HepG2 (cell line): ENCODE measurements around the gene ADGRV1. TPM values are rescaled to one million over a fixed set of nuclear protein-coding genes. Genes with fewer than 3 reads are reported as not detected.

Experiments
- ATAC-seq: fragments of 200-7000 bp; cut with Tn5 transposase; 3 replicates; pipeline ENCODE4 v1.9.1; 2020; ENCODE audit warnings: mild to moderate bottlenecking, moderate library complexity
- BruUV-seq: library from RNA; stranded (reverse); fragments of 400-500 nt; replicated peaks from 2 replicates; lab custom pipeline; 2021; lab: Mats Ljungman, UMichigan
- CTCF ChIA-PET: fragments of 300-600 bp; formaldehyde crosslinking; extraction: SDS; loops from one replicate; lab custom pipeline; 2021; ENCODE audit warnings: low total read pairs, inconsistent platforms, low intra/inter-chr PET ratio; lab: Yijun Ruan, JAX
- POLR2A ChIA-PET: fragments of 350-600 bp; sonication (Branson Sonifier 250); formaldehyde crosslinking; loops from one replicate; lab custom pipeline; 2020; ENCODE audit warnings: antibody characterized with exemption, inconsistent platforms; lab: Yijun Ruan, JAX
- DNase-seq: peaks from one replicate; pipeline ENCODE4 v3.0.0-alpha.2; 2015; ENCODE audit warnings: low spot score
- FAIRE-seq: peaks from 3 replicates; lab custom pipeline; 2011; peaks lifted over from hg19 to GRCh38; lab: Jason Lieb, UNC
- H2AFZ ChIP-seq: one replicate; pipeline ENCODE4 v1.6.1; 2011; ENCODE audit warnings: low read length, inconsistent platforms
- H3K27ac ChIP-seq: fragments of 300-600 bp; 3 replicates; pipeline ENCODE4 v1.8.0; 2011; ENCODE audit warnings: mixed run types, mild to moderate bottlenecking, mixed read lengths, low read length, inconsistent platforms; ENCODE audit not compliant: insufficient read depth; ENCODE audit errors: extremely low read length
- H3K27me3 ChIP-seq, 2 experiments: fragments of 200-600 bp in 1 of 2; 2 replicates in 1 of 2; 3 replicates in 1 of 2; pipeline versions ENCODE4 v1.6.0 to v1.8.0; 2011; ENCODE audit warnings: low read length in 2 of 2, mild to moderate bottlenecking in 2 of 2, moderate library complexity in 2 of 2, inconsistent platforms in 1 of 2; ENCODE audit not compliant: insufficient read depth in 2 of 2, control insufficient read depth in 1 of 2
- H3K36me3 ChIP-seq, 2 experiments: fragments of 200-600 bp in 1 of 2; replicated peaks in 1 of 2; 2 replicates in 1 of 2; 3 replicates in 1 of 2; pipeline versions ENCODE4 v1.5.1 to v1.8.0; 2011; ENCODE audit warnings: low read length in 2 of 2, inconsistent platforms in 1 of 2; ENCODE audit not compliant: insufficient read depth in 2 of 2, control insufficient read depth in 1 of 2
- H3K4me1 ChIP-seq: 2 replicates; pipeline ENCODE4 v1.5.1; 2012; ENCODE audit warnings: low read length, inconsistent platforms; ENCODE audit not compliant: insufficient read depth
- H3K4me2 ChIP-seq: 2 replicates; pipeline ENCODE4 v1.6.0; 2011; ENCODE audit warnings: low read depth, low read length, inconsistent platforms
- H3K4me3 ChIP-seq, 3 experiments: fragments of 200-600 bp in 1 of 3; sonication (generic), shearing (Covaris generic) in 1 of 3; replicated peaks in 1 of 3; 2 replicates each; pipeline ENCODE4 v1.5.1; 2011 to 2016; ENCODE audit warnings: low read length in 3 of 3, inconsistent platforms in 2 of 3, low read depth in 2 of 3, mild to moderate bottlenecking in 2 of 3, control low read depth in 1 of 3, mixed read lengths in 1 of 3; ENCODE audit not compliant: insufficient read depth in 1 of 3
- H3K79me2 ChIP-seq: one replicate; pipeline ENCODE4 v1.6.1; 2011; ENCODE audit warnings: low read length, inconsistent platforms; ENCODE audit not compliant: insufficient read depth
- H3K9ac ChIP-seq: 2 replicates; pipeline ENCODE4 v1.6.0; 2011; ENCODE audit warnings: mild to moderate bottlenecking, low read depth, low read length, inconsistent platforms; ENCODE audit not compliant: insufficient read depth
- H3K9me3 ChIP-seq: 2 replicates; pipeline ENCODE4 v1.5.1; 2012; ENCODE audit warnings: mild to moderate bottlenecking, low read length
- H4K20me1 ChIP-seq: 2 replicates; pipeline ENCODE4 v1.6.0; 2011; ENCODE audit warnings: inconsistent platforms, mild to moderate bottlenecking, low read length, moderate library complexity; ENCODE audit not compliant: insufficient read depth
- ATRX ChIP-seq: sonication (generic); formaldehyde crosslinking; IDR thresholded peaks from 2 replicates; pipeline ENCODE4 v1.4.0; 2020; ENCODE audit warnings: missing genetic modification reagents, borderline replicate concordance
- KAT7 ChIP-seq: IDR thresholded peaks from 2 replicates; pipeline ENCODE4 v1.6.1; 2018; ENCODE audit warnings: borderline replicate concordance, missing compliant biosample characterization
- KDM1A ChIP-seq: IDR thresholded peaks from 2 replicates; pipeline ENCODE4 v1.6.1; 2016; ENCODE audit warnings: missing compliant biosample characterization
- NCOA5 ChIP-seq: sonication (generic); formaldehyde crosslinking; IDR thresholded peaks from 2 replicates; pipeline ENCODE4 v1.4.0; 2020; ENCODE audit warnings: missing genetic modification reagents
- RAD51 ChIP-seq: fragments of 450-650 bp; IDR thresholded peaks from 2 replicates; pipeline ENCODE4 v1.6.1; 2016; ENCODE audit warnings: borderline replicate concordance
- SKI ChIP-seq: fragments of 450-650 bp; IDR thresholded peaks from one replicate; pipeline ENCODE4 v1.6.1; 2018; ENCODE audit warnings: mild to moderate bottlenecking; ENCODE audit not compliant: partially characterized antibody
- SMAD1 ChIP-seq: sonication (generic); formaldehyde crosslinking; IDR thresholded peaks from 2 replicates; pipeline ENCODE4 v1.4.0; 2020; ENCODE audit warnings: missing genetic modification reagents, low read depth, mild to moderate bottlenecking, borderline replicate concordance
- TARDBP ChIP-seq: sonication (generic); formaldehyde crosslinking; IDR thresholded peaks from 2 replicates; pipeline ENCODE4 v1.8.0; 2022; ENCODE audit warnings: mild to moderate bottlenecking, missing genetic modification reagents
- ZFP82 ChIP-seq: sonication (generic); formaldehyde crosslinking; IDR thresholded peaks from 2 replicates; pipeline ENCODE4 v1.5.1; 2020; ENCODE audit warnings: mild to moderate bottlenecking, missing genetic modification reagents, borderline replicate concordance
- ZNF326 ChIP-seq: sonication (generic); formaldehyde crosslinking; IDR thresholded peaks from 2 replicates; pipeline ENCODE4 v1.4.0; 2020; ENCODE audit warnings: missing genetic modification reagents, borderline replicate concordance
- ZNF383 ChIP-seq: sonication (generic); formaldehyde crosslinking; IDR thresholded peaks from 2 replicates; pipeline ENCODE4 v1.4.0; 2020; ENCODE audit warnings: missing genetic modification reagents, mild to moderate bottlenecking, borderline replicate concordance
- ZNF644 ChIP-seq: IDR thresholded peaks from 2 replicates; pipeline ENCODE4 v1.6.1; 2016; ENCODE audit warnings: low read depth
- ZSCAN22 ChIP-seq: sonication (generic); formaldehyde crosslinking; IDR thresholded peaks from 2 replicates; pipeline ENCODE4 v1.4.0; 2020; ENCODE audit warnings: mild to moderate bottlenecking, missing genetic modification reagents
- WGBS: methylation state at CpG from one replicate; pipeline ENCODE4 v1.1.6; 2017; ENCODE audit warnings: low lambda C conversion rate; 5-methylcytosine and 5-hydroxymethylcytosine counted together
- in situ Hi-C: cut with HindIII; loops from 2 replicates; pipeline ENCODE4 v1.10.0; 2017; ENCODE audit warnings: low pct_unique_long_range_greater_than_20kb; ENCODE audit not compliant: extremely low pct_ligation_motif_present
- intact Hi-C: fragments of 100-400 bp; cut with micrococcal nuclease; formaldehyde crosslinking; loops from one replicate; pipeline ENCODE4 v1.10.0; 2022; ENCODE audit not compliant: unreplicated experiment
- polyA plus RNA-seq, 8 experiments: library from polyadenylated mRNA; depleted of rRNA in 3 of 8; stranded (reverse) in 7 of 8; unstranded in 1 of 8; fragments of >200 nt; fragmentation: Illumina TruSeq in 4 of 8; extraction: Trizol in 4 of 8; gene quantifications; 2 replicates each; pipeline versions ENCODE4 v1.2.1 to v1.2.3, GENCODE V29; 2011 to 2016; ENCODE audit warnings: low read depth in 4 of 8, missing spikeins in 1 of 8, mixed read lengths in 1 of 8; ENCODE audit not compliant: insufficient read depth in 1 of 8
- total RNA-seq, 5 experiments: library from RNA; depleted of rRNA; stranded (reverse); fragments of >200 nt; fragmentation: Illumina TruSeq; extraction: Trizol; gene quantifications; 2 replicates each; pipeline ENCODE4 v1.2.3, GENCODE V29; 2016; ENCODE audit warnings: low read depth in 1 of 5
- TF ChIP-seq, protein P1 (sequence below): sonication (generic); formaldehyde crosslinking; IDR thresholded peaks from 2 replicates; pipeline ENCODE4 v1.4.0; 2020; ENCODE audit warnings: missing genetic modification reagents, mild to moderate bottlenecking, borderline replicate concordance
- TF ChIP-seq, protein P2 (sequence below): sonication (generic); formaldehyde crosslinking; IDR thresholded peaks from 2 replicates; pipeline ENCODE4 v1.4.0; 2020; ENCODE audit warnings: mild to moderate bottlenecking, missing genetic modification reagents, borderline replicate concordance
- TF ChIP-seq, protein P3 (sequence below): IDR thresholded peaks from 2 replicates; pipeline ENCODE4 v1.6.1; 2016; ENCODE audit warnings: control low read depth

Gene ADGRV1
- total and polyA plus RNA-seq, 2 of the 13 experiments (the other 11 are each of a cell fraction or from before 2014, with no cell fraction given), result 1.7 to 3.9 TPM

DNA sequence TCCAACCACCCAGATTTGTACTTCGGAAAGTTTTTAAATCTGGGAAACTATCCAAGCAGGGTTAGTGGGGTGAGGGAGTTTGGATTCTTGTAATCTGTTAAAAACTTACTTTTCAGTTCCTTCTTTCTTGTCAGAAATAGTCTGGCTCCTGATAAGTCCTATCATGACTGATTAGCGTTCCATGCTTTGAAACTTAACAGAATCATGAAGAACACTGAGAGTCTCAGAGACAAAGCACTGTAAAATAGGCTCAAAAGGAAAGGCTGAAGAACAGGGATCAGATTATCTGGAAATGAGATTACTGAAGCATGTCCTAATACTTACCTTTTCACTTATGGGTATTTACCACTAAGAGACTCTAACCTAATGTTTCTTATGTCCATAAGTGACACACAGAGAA lies 582.1 kb downstream of the ADGRV1 start (continued):
- TF ChIP-seq, protein P1, sequence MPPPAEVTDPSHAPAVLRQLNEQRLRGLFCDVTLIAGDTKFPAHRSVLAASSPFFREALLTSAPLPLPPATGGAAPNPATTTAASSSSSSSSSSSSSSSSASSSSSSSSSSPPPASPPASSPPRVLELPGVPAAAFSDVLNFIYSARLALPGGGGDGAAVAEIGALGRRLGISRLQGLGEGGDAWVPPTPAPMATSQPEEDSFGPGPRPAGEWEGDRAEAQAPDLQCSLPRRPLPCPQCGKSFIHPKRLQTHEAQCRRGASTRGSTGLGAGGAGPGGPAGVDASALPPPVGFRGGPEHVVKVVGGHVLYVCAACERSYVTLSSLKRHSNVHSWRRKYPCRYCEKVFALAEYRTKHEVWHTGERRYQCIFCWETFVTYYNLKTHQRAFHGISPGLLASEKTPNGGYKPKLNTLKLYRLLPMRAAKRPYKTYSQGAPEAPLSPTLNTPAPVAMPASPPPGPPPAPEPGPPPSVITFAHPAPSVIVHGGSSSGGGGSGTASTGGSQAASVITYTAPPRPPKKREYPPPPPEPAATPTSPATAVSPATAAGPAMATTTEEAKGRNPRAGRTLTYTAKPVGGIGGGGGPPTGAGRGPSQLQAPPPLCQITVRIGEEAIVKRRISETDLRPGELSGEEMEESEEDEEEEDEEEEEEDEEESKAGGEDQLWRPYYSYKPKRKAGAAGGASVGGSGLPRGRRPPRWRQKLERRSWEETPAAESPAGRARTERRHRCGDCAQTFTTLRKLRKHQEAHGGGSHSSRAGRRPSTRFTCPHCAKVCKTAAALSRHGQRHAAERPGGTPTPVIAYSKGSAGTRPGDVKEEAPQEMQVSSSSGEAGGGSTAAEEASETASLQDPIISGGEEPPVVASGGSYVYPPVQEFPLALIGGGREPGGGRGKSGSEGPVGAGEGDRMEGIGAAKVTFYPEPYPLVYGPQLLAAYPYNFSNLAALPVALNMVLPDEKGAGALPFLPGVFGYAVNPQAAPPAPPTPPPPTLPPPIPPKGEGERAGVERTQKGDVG, result no peak
- TF ChIP-seq, protein P2, sequence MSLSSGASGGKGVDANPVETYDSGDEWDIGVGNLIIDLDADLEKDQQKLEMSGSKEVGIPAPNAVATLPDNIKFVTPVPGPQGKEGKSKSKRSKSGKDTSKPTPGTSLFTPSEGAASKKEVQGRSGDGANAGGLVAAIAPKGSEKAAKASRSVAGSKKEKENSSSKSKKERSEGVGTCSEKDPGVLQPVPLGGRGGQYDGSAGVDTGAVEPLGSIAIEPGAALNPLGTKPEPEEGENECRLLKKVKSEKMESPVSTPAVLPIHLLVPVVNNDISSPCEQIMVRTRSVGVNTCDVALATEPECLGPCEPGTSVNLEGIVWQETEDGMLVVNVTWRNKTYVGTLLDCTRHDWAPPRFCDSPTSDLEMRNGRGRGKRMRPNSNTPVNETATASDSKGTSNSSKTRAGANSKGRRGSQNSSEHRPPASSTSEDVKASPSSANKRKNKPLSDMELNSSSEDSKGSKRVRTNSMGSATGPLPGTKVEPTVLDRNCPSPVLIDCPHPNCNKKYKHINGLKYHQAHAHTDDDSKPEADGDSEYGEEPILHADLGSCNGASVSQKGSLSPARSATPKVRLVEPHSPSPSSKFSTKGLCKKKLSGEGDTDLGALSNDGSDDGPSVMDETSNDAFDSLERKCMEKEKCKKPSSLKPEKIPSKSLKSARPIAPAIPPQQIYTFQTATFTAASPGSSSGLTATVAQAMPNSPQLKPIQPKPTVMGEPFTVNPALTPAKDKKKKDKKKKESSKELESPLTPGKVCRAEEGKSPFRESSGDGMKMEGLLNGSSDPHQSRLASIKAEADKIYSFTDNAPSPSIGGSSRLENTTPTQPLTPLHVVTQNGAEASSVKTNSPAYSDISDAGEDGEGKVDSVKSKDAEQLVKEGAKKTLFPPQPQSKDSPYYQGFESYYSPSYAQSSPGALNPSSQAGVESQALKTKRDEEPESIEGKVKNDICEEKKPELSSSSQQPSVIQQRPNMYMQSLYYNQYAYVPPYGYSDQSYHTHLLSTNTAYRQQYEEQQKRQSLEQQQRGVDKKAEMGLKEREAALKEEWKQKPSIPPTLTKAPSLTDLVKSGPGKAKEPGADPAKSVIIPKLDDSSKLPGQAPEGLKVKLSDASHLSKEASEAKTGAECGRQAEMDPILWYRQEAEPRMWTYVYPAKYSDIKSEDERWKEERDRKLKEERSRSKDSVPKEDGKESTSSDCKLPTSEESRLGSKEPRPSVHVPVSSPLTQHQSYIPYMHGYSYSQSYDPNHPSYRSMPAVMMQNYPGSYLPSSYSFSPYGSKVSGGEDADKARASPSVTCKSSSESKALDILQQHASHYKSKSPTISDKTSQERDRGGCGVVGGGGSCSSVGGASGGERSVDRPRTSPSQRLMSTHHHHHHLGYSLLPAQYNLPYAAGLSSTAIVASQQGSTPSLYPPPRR (CRISPR knock-in tag), result no peak
- TF ChIP-seq RAD51 (no peak), NCOA5 (CRISPR knock-in tag) (no peak)

GRCh38 chr5:91141642-91142041 lies 583.0 kb downstream of the ADGRV1 start:
- BruUV-seq, result no TSS peak
- no peak overlapping the region for H3K4me3 ChIP-seq
- H3K79me2 ChIP-seq, result no peaks in the 10 kb centered on the region
- DNase-seq, result no peak
- FAIRE-seq, result no peak
- no peak overlapping the region for H2AFZ ChIP-seq
- H3K4me2 ChIP-seq, result no peak overlapping the region
- H3K4me1 ChIP-seq, result no peaks in the 10 kb centered on the region
- no peak for ATAC-seq
- POLR2A ChIA-PET, result interaction anchor here (1.5 kb wide), 1 partner anchor 22 kb away, joined by 3 read pairs; no protein-coding TSS in a partner anchor
- H3K27ac ChIP-seq, result no peak overlapping the region
- no peaks in the 10 kb centered on the region for H3K36me3 ChIP-seq
- CTCF ChIA-PET, result no interaction called here
- in situ Hi-C loops (no loop called here), intact Hi-C loops (no loop called here)
- peaks cover 0 to 4% of the 10 kb centered on the region in 2 experiments; a peak in 2 of 5 replicates for H3K27me3 ChIP-seq
- no peaks in the 10 kb centered on the region for H3K9me3 ChIP-seq
- no peaks in the 10 kb centered on the region for H4K20me1 ChIP-seq
- WGBS, result 2% methylated on average over 4 of the region's 4 CpGs
- no peak overlapping the region for H3K9ac ChIP-seq
- TF ChIP-seq, protein P3, sequence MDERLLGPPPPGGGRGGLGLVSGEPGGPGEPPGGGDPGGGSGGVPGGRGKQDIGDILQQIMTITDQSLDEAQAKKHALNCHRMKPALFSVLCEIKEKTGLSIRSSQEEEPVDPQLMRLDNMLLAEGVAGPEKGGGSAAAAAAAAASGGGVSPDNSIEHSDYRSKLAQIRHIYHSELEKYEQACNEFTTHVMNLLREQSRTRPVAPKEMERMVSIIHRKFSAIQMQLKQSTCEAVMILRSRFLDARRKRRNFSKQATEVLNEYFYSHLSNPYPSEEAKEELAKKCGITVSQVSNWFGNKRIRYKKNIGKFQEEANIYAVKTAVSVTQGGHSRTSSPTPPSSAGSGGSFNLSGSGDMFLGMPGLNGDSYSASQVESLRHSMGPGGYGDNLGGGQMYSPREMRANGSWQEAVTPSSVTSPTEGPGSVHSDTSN (CRISPR knock-in tag), result no peak
- TF ChIP-seq KDM1A (CRISPR knock-in tag), result no peak
- no peak for TF ChIP-seq ZNF383 (CRISPR knock-in tag)
- TF ChIP-seq KAT7 (CRISPR knock-in tag), result no peak
- no peak for TF ChIP-seq SKI
- no peak for TF ChIP-seq NCOA5 (CRISPR knock-in tag)
- no peak for TF ChIP-seq ATRX (CRISPR knock-in tag)
- TF ChIP-seq ZNF326 (CRISPR knock-in tag), result no peak
- no peak for TF ChIP-seq TARDBP (CRISPR knock-in tag)
- TF ChIP-seq SMAD1 (CRISPR knock-in tag), result no peak
- no peak for TF ChIP-seq ZNF644
- TF ChIP-seq ZFP82 (CRISPR knock-in tag), result no peak
- no peak for TF ChIP-seq ZSCAN22 (CRISPR knock-in tag)
